CD4-positive, alpha-beta T cell treated with Interleukin-2 at 100 ng/mL for 4 hours (primary cell): ENCODE results near the gene TP73.

Experiments used
- DNase-seq: peaks from one replicate; pipeline ENCODE4 v3.0.0-alpha.2; 2020; ENCODE audit warnings: low spot score

The TP73 gene

GRCh38 chr1:3729594-3730542, 77.6 kb downstream of the TP73 start:
- no peak for DNase-seq

GRCh38 chr1:3730543-3731247, 78.4 kb downstream of the TP73 start:
- no peak for DNase-seq

- no peak for DNase-seq
These were observed 79.5 kb downstream of the TP73 start for GRCh38 chr1:3731583-3732433.

GRCh38 chr1:3732434-3733093, 80.2 kb downstream of the TP73 start:
- DNase-seq, result no peak

GRCh38 chr1:3733094-3733882, 81.0 kb downstream of the TP73 start:
- DNase-seq, result no peak

- DNase-seq, result no peak
These were observed 81.7 kb downstream of the TP73 start for GRCh38 chr1:3733883-3734589.

GRCh38 chr1:3734602-3735001, 82.3 kb downstream of the TP73 start:
- no peak for DNase-seq

GRCh38 chr1:3735027-3735681, 82.8 kb downstream of the TP73 start:
- no peak for DNase-seq

- no peak for DNase-seq
These were observed 83.4 kb downstream of the TP73 start for GRCh38 chr1:3735688-3736087.

- no peak for DNase-seq
These were observed 83.8 kb downstream of the TP73 start for GRCh38 chr1:3736131-3736561.

GRCh38 chr1:3736708-3737107, 84.4 kb downstream of the TP73 start:
- no peak for DNase-seq

- no peak for DNase-seq
These were observed 86.6 kb downstream of the TP73 start for GRCh38 chr1:3738943-3739342.

GRCh38 chr1:3740042-3740441, 87.7 kb downstream of the TP73 start:
- no peak for DNase-seq

- no peak for DNase-seq
These were observed 88.4 kb downstream of the TP73 start for GRCh38 chr1:3740752-3741151.

GRCh38 chr1:3741566-3742438, 89.5 kb downstream of the TP73 start:
- no peak for DNase-seq

GRCh38 chr1:3742439-3743298, 90.4 kb downstream of the TP73 start:
- DNase-seq, result no peak

GRCh38 chr1:3743421-3743820, 91.1 kb downstream of the TP73 start:
- no peak for DNase-seq

- DNase-seq, result no peak
These were observed 91.5 kb downstream of the TP73 start for GRCh38 chr1:3743826-3744225.
